ENCODE data around the gene DGLUCY.
A peak's percentile ranks its signal among the peaks of the same experiment; 100 is the strongest.
"Not testable (repeated sequence)": the region's sequence is repeated elsewhere in the genome, so short reads cannot be mapped to it uniquely, and the experiment has no call there.

The DGLUCY gene

DNA sequence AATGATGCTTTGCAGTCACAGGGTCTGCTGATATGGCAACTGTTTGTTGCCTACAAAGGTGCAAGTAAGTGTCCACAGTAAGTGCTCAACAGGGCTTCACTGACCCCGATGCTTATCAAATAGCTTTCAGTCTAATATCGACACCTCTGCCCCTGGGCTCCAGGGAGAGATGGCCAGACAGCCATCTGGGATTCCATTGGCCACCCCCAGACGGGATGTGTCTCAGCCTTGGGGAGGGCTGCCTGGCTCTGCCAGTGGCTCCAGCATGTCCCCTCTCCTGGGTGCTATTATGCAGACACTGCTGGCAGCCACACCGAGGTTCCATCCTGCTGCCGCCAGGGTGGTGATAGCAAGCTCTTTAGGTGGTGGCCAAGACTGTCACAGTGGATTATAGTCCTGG is 57.4 kb downstream of the DGLUCY start:
- no peak for DNase-seq (ENCODE audit: low read depth)

DNA sequence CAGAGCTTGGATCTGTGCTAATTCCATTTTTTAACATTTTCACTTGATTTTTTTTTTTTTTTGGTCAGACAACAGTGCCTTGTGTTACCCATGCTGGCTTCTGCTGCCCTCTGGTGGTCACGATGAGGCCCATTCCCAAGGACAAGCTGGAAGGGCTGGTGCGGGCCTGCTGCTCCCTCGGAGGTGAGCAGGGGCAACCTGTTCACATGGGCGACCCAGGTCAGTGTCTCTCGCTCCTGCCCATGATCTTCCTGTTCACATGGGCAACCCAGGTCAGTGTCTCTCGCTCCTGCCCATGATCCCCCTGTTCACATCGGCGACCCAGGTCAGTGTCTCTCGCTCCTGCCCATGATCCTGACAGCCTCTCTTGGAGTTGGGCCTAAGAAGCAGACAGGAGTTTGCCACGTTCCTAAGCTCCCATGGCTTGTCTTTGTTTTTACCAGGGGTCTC is 59.4 kb downstream of the DGLUCY start:
- peak; percentile 43 for DNase-seq (ENCODE audit: low read depth)

DNA sequence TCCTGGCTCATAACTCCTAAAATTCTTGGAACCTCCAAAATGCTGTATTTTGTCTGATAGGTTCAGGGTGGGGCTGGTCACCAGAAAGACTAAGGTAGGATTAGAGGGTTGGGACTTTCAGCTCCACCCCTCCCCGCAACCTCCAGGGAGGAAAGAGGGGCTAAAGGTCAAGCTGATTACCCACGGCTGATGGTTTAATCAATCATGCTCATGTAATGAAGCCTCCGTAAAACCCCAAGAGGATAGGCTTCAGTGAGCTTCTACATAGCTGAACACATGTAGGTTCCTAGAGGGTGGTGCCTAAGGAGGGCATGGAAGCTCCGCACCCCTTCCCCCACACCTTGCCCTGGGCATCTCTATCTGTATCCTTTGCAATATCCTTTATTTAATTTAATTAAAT is 60.0 kb downstream of the DGLUCY start:
- DNase-seq (ENCODE audit: low read depth), result no peak

DNA sequence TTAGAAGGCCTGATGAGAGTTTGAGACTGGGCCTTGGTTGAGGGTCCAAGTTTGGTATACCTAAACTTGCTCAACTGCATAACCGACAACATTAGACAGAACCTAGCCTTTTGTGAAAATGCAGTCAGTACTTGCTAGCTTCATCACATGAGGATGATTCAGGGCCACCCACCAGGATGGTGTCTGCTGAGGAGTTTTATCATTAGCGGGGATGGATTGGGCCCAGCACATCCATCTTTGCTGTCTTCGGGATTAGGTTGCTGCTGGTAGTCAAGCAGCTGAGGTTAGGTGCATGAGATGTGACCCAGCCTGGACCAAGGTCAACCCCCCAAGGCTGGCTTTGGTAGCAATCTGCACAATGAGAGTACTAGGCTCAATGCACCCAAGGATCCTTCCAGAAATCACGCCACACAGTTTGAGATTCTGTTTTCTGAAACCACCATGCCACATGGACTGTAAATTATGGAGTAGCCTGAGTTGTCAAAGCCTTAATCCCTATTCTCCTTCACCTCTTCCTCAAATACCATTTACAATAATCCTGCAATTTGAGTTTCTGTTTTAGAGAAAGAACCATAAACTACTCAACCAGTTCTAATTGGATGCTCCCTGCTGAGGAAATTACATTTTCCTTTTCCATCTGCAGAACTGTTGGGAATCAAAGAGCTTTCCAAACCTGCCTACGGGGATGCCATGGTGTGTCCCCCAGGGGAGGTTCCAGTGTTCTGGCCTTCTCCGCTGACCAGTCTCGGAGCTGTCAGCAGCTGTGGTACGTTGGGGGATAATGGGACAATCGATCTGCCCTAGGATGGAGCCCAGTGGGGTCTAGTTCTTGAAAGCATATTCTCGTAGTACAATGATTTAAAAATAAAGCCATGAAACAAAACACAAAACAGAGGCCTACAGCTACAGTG is 61.7 kb downstream of the DGLUCY start:
- DNase-seq (ENCODE audit: low read depth), result no peak

DNA sequence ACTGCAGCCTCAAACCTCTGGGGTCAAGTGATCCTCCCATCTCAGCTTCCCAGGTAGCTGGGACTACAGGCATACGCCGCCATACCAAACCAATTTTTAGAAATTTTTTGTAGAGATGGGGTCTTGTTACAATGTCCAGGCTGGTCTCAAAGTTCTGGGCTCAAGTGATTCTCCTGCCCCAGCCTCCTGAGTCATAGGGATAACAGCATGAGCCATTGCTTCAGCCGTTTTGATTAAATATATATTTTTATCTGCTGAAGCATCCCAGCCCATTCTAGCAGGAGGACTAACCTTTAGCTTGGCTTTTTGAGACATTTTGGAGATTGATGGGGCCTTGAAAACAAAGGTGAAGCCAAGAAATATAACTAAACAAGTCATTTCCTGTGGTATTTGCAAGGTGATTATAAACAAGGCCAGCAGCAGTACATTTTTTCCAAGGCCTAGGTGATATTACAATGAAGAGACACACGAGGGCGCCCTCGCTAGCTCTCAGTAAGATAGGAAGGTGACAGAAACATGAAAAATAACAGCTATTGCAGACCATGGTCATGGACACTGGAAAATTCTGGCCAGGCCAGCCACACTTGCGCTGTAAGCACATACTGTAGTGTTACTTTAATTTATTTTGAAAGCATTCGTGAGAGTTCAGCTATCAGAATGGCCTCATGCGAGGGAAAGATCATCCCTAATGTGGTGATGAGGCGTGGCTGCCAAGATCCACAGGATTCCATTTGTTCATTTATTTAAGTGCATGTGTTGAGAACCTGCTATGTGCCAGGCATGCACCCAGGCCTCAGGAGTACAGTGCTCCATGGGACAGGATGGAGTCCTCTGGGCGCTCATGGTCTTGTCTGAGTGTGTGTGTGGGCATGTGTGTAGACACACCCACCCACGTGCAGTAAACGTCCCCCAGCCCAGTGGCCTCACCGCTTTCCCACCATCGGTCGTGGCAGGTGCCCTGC is 63.5 kb downstream of the DGLUCY start:
- DNase-seq (ENCODE audit: low read depth), result no peak

DNA sequence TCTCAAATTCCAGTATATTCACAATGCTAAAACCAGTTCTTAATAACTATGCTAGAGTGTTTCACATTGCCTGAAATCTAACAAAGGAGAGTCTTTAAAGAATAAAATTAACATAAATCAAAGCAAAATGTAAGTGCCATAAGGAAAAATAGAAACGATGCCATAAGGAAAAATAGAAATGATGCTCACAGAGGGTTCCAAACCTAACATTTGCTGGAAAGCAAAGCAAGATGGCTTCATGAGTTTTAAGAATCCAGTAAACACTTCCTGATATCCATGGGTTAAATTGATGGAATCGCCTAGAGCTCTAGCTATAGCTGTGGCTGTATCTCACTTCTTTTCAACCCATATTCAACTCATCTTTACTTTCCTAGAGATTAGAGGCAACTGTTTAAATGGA is 66.7 kb downstream of the DGLUCY start:
- no peak for DNase-seq (ENCODE audit: low read depth)

DNA sequence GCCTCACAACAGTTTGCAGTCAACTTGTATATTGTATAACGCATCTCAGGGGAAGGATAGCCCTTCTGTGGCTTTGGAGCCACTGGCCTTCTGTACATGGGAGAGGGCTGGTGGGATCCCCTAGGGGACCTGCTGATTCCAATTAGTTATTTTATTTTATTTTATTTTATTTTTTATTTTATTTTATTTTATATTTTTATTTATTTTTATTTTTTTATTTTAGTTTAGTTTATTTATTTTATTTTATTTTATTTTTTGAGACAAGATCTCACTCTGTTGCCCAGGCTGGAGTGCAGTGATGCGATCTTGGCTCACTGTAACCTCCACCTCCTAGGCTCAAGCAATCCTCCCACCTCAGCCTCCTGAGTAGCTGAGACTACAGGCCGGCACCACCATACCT is 68.9 kb downstream of the DGLUCY start:
- DNase-seq (ENCODE audit: low read depth), result not testable (repeated sequence)

DNA sequence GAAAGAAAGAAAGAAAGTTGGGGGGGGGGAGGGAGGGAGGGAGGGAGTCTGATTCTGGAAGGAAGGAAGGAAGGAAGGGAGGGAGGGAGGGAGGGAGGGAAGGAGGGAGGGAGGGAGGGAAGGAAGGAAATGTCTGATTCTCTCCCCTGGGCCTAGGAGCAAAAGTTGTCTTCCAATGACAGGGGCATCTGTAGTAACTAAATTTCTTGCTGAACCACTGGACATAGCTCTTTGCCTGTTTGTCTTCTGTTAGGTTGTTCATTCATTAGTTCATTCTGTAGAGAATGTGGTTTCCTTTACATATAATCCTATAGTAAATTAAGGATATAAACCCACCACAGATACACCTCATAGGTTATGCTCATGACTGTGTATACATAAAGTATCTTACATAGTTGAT is 70.7 kb downstream of the DGLUCY start:
- DNase-seq (ENCODE audit: low read depth), result no peak

DNA sequence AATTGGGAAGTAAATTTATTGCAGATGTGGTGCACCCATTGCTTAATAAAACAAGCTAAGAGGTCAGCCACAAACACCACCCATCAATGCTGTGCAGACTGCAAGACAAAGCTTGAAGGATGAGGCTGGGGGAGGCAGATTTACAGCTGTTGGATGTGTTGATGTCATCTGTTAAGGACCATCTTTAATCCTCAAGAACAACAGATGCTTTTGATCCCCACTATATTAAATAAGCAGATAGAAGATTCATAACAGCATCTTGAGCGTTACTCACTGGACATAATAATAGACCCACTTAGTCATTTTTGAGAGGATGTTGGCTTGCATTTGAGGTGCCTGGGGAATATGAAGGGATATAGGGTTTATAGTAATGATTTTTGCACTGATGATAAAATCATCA is 71.8 kb downstream of the DGLUCY start:
- no peak for DNase-seq (ENCODE audit: low read depth)

DNA sequence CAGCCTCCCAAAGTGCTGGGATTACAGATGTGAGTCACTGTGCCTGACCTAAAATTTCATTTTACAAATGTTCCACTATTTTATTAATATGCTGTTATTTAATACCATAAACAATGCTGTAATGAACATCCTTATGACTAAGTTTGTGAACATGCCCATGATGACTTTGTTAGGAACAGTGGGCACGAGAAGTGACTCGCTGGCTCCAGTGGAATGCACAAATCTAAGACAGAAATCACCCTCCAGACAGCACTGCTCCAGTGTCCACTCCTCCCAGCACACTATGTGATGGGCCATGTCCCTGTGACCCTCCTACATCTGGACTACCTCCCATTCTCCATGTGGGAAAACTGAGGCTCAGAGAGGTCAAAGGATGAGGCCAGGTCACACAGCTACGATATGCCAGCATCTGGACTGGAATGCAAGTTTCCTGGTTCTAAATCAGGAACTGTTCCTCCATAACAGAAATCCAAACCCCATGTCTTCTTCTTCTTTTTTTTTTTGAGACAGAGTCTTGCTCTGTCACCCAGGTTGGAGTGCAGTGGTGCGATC is 72.7 kb downstream of the DGLUCY start:
- no peak for DNase-seq (ENCODE audit: low read depth)

DNA sequence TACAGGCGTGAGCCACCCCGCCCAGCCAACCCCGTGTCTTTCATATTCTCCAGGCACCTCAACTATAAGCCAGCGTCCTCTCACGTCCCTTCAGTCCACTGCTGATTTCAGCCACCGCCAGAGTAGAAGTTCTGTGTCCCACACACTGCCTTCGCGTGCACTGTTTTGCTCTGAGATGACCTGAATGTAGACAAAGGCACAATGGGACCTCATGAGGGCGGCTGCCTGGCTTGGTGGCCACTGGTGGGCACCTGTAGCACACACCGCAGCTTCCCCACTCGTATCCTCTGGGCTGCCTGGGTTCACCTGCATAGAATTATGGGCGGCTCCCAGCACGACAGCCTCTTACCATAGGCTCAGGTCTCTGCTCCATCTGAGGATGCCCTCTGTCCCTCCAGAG is 73.4 kb downstream of the DGLUCY start:
- DNase-seq (ENCODE audit: low read depth), result no peak

DNA sequence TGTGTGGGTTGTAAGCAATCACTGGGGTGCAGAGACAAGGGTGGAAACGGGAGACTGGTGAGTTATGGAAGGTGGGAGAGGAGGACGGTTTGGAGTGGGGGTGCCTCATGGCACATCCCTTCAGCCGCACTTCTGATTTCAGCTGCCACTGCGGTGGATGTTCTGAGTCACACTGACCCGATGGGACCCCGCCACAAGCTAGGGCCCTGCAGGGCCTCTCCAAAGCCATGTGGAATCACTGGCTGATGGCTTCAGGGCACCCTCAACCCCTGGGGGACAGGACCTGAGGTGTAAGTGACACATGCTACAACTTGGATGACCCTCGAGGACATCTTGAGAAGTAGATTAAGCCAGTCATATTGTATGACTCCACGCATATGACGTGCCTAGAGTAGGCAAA is 77.0 kb downstream of the DGLUCY start:
- no peak for DNase-seq (ENCODE audit: low read depth)

DNA sequence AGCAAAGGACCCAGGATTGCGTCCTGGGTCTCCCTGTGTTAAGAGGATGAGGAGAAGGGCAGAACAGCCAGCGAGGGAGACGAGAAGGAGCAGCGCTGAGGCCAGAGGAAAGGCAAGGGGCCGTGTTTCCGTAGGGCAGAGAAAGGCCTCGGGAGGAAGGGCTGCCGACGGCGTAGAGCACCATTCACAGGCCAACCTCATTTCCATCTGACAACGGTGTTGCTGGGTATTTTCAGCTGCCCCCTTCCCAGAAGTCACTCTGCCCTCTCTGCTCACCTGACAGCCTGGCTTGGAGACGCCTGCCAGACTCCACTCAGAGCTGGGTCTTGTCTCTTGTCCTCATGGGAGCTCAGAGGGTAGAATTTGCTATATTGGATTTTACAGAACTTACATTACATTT is 79.2 kb downstream of the DGLUCY start:
- no peak for DNase-seq (ENCODE audit: low read depth)

DNA sequence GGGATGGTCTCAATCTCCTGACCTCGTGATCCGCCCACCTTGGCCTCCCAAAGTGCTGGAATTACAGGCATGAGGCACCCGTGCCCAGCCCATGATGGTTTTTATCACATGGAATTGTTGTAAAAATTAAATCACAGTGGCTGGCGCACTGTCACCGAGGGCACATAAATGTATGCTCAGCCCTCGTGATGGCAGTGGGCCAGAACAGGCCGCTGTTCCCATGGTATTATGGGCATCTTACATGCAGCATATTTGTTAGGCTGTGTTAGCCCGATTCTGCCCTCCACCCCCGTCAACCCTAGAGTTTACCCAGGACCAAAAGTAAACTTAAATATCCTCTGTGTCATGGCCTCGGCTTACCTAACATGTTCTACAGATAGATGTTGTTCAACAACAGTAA is 82.0 kb downstream of the DGLUCY start:
- DNase-seq (ENCODE audit: low read depth), result no peak

DNA sequence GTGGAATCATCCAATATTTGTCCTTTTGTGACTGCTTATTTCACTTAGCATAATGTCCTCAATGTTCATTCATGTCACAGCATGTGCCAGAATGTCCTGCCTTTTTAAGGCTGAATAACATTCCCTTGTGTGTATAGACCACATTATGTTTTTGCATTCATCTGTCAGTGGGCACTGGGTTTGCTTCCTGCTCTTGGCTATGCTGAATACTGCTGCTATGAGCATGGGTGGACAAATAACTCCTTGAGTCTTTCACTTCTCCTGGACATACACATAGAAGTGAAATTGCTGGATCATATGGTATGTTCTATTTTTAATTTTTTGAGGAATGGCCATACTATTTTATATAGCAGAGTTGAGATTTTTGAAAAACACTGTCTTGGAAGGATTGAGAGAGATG is 83.8 kb downstream of the DGLUCY start:
- DNase-seq (ENCODE audit: low read depth), result no peak

DNA sequence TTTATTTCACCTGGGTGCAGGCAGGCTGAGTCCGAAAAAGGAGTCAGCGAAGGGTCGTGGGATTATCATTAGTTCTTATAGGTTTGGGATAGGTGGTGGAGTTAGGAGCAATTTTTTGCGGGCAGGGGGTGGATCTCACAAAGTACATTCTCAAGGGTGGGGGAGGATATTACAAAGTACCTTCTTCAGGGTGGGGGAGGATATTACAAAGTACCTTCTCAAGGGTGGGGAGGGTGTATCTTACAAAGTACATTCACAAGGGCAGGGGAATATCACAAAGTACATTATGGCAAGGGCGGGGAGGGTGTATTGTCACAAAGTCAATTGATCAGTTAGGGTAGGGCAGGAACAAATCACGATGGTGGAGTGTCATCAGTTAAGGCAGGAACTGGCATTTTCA is 86.9 kb downstream of the DGLUCY start:
- not testable (repeated sequence) for DNase-seq (ENCODE audit: low read depth)

DNA sequence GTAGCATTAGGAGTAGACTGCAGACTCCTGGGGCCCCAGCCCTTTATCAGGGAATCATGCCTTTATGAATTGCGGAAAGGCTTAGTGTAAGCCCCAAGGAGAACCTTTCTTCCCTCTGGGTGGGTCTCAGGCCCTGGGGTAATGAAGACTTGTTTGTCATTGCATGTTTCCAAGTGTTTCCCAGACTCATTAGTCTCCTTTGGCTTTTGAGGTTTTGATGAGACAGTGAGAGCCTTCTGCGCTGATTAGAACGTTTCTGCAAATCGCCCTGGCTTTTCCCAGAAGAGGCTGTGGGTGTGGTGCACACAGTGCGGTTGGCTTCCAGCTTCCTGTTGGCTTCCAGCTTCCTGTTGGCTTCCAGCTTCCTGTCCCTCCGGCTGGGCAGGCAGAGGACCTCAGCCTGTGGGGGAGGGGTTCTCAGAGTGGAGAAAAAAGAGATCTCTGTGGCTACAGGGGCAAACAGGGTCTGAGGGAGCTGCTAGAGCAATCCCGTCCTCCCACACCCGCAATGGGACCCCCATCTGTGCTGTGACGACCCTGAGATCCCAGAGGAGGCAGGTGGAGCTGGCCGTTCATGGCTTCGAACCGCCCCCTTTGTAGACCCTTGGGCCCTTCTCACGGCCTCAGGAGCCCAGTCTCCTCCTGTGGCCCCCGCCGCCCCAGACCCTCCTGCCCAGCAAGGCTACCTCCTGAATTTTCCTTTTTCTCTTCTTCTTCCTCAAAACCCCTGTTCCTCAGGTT is 88.5 kb downstream of the DGLUCY start:
- DNase-seq (ENCODE audit: low read depth), result no peak

DNA sequence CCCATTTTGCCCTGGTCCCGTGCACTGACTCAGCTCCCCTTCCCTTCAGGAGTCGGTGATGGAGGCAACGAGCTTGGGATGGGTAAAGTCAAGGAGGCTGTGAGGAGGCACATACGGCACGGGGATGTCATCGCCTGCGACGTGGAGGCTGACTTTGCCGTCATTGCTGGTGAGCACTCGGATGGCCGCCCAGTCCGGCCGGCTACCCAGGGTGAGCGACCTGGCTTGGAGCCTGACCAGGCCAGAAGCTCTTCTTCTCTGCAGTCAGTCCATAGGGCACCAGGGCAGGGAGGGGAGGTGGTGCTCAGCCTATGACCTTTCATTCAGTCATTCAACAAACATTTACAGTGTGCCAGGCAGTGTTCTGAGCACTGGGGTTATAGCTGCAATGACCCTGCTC is 90.8 kb downstream of the DGLUCY start:
- no peak for DNase-seq (ENCODE audit: low read depth)

DNA sequence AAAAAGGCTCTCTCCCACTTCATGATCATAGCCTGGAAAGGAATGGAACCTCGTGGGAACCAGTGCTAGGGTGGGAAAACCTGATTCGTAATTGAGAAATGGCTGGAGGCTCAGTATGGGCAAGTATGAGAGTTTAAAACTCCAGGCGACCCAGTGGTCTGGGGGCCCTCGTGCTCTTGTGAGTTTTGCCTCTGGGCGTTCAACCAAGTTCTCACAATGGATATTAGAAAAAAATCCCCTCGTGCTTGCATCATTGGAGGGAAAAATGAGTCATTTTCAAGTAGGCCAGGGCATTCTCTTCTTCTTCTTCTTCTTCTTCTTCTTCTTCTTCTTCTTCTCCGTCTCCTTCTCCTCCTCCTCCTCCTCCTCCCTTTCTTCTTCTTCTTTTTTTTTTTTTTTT is 91.6 kb downstream of the DGLUCY start:
- no peak for DNase-seq (ENCODE audit: low read depth)

DNA sequence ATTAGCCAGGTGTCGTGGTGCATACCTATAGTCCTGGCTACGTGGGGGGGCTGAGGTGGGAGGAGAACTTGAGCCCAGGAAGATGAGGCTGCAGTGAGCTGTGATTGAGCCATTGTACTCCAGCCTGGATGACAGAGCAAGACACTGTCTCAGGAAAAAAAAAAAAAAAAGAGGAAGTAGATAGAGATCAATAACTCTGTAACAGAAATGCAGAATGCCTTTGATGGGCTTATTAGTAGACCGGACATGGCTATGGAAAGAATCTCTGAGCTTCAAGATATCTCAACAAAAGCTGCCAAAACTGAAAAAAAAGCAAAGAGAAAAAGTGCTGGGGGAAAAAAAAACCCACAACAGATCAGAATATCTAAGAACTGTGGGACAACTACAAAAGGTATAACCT is 93.1 kb downstream of the DGLUCY start:
- no peak for DNase-seq (ENCODE audit: low read depth)

DNA sequence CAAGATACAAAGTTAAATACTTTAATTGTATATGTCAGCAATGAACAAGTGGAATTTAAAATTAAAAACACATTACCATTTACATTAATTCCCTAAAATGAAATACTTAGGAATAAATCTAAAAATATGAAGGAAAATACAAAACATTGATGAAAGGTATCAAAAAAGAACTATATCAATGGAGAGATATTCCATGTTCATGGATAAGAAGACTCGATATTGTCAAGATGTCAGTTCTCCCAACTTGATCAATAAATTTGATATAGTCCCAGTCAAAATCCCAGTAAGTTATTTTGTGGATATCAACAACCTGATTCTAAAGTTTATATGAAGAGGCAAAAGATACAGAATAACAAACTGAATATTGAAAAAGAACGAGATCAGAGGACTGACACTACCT is 97.1 kb downstream of the DGLUCY start:
- no peak for DNase-seq (ENCODE audit: low read depth)

DNA sequence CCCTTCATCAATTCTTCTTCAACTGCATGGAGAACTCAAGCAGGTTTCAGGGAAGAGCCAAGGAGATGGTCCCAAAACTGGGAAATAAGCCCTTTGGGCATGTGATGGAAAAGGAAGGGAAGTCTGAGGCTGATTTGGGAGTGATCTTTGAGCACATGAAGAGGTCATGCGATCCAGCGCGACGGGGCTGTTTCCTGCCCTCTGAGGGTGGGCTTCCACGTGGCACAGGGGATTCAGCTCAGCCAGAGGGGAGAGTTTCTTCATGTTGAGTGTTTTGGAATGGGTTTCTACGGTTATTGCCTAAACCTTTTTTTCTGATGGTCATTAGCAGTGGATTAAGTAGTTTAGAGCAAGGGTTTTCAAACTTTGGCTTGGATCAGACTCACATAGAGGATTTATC is 100.4 kb downstream of the DGLUCY start:
- no peak for DNase-seq (ENCODE audit: low read depth)

All from stimulated activated CD8-positive, alpha-beta memory T cell treated with anti-CD3 and anti-CD28 coated beads, Interleukin-15, amount 100 ng/mL, for 24 hours (primary cell).